Kidney glomerular epithelial cell (primary cell): ENCODE data around the gene IFT122.
"Not testable (repeated sequence)": the region's sequence is repeated elsewhere in the genome, so short reads cannot be mapped to it uniquely, and the experiment has no call there.

Source experiments
- DNase-seq: peaks from one replicate; lab custom pipeline; 2025; lab: John Stamatoyannopoulos, UW

The IFT122 gene

GRCh38 chr3:129439817-129440617 is at the start of gene IFT122, which contains the start of gene MBD4:
Gene IFT122 (plus strand): TSS chr3:129440224. CDS start chr3:129440331, 107 bp downstream.
Gene MBD4 (minus strand): TSS chr3:129439948. CDS start chr3:129439833, 115 bp downstream.
- peak; percentile 98 for DNase-seq

- not testable (repeated sequence) for DNase-seq
Observed at GRCh38 chr3:129391583-129391982, 48.4 kb upstream of the IFT122 start.

- not testable (repeated sequence) for DNase-seq
Observed at GRCh38 chr3:129392106-129392887, 47.7 kb upstream of the IFT122 start.

GRCh38 chr3:129393271-129393670 is 46.8 kb upstream of the IFT122 start:
- DNase-seq, result no peak

GRCh38 chr3:129393760-129394564 is 46.1 kb upstream of the IFT122 start:
- DNase-seq, result not testable (repeated sequence)

- DNase-seq, result no peak
Observed at GRCh38 chr3:129398803-129399144, 41.2 kb upstream of the IFT122 start.

- DNase-seq, result peak; percentile 92
Observed at GRCh38 chr3:129399145-129399894, 40.7 kb upstream of the IFT122 start.

GRCh38 chr3:129399895-129400357 is 40.1 kb upstream of the IFT122 start:
- DNase-seq, result no peak

- DNase-seq, result no peak
Observed at GRCh38 chr3:129402210-129402609, 37.8 kb upstream of the IFT122 start.

- no peak for DNase-seq
Observed at GRCh38 chr3:129402616-129403015, 37.4 kb upstream of the IFT122 start.

GRCh38 chr3:129403450-129403849 is 36.6 kb upstream of the IFT122 start:
- DNase-seq, result no peak

- DNase-seq, result no peak
Observed at GRCh38 chr3:129404130-129404529, 35.9 kb upstream of the IFT122 start.

- DNase-seq, result no peak
Observed at GRCh38 chr3:129404610-129405009, 35.4 kb upstream of the IFT122 start.

GRCh38 chr3:129409541-129409940 is 30.5 kb upstream of the IFT122 start:
- DNase-seq, result no peak

- DNase-seq, result no peak
Observed at GRCh38 chr3:129410971-129411370, 29.1 kb upstream of the IFT122 start.

GRCh38 chr3:129412542-129413198 is 27.4 kb upstream of the IFT122 start:
- DNase-seq, result no peak

- DNase-seq, result not testable (repeated sequence)
Observed at GRCh38 chr3:129413238-129413637, 26.8 kb upstream of the IFT122 start.

GRCh38 chr3:129413687-129414506 is 26.1 kb upstream of the IFT122 start:
- peak; percentile 93 for DNase-seq

- DNase-seq, result no peak
Observed at GRCh38 chr3:129415378-129415777, 24.6 kb upstream of the IFT122 start.

GRCh38 chr3:129415830-129416229 is 24.2 kb upstream of the IFT122 start:
- DNase-seq, result no peak
